GM23248 (cell line): ENCODE results near the gene RAB44. TPM values are rescaled to one million over a fixed set of nuclear protein-coding genes. Genes with fewer than 3 reads are reported as not detected.

Experiments
- DNase-seq: peaks from one replicate; pipeline ENCODE4 v3.0.0-alpha.2; 2015
- H2AFZ ChIP-seq: fragments of 200-600 bp; sonication (generic); 2 replicates; pipeline ENCODE4 v1.6.1; 2016; ENCODE audit warnings: antibody characterized with exemption
- H3F3A ChIP-seq: fragments of 200-600 bp; sonication (generic); 2 replicates; pipeline ENCODE4 v1.6.1; 2016; ENCODE audit warnings: mild to moderate bottlenecking, antibody characterized with exemption, mixed run types; ENCODE audit not compliant: insufficient read depth
- H3K27ac ChIP-seq: fragments of 200-600 bp; sonication (generic); 2 replicates; pipeline ENCODE4 v1.5.1; 2016; ENCODE audit warnings: mild to moderate bottlenecking
- H3K27me3 ChIP-seq: fragments of 200-600 bp; sonication (generic); replicated peaks from 2 replicates; pipeline ENCODE4 v1.6.1; 2016; ENCODE audit warnings: mild to moderate bottlenecking; ENCODE audit not compliant: insufficient read depth
- H3K36me3 ChIP-seq: fragments of 200-600 bp; sonication (generic); 2 replicates; pipeline ENCODE4 v1.6.1; 2016; ENCODE audit warnings: low read depth, mild to moderate bottlenecking
- H3K4me1 ChIP-seq: fragments of 200-600 bp; sonication (generic); 2 replicates; pipeline ENCODE4 v1.6.1; 2016; ENCODE audit warnings: mild to moderate bottlenecking; ENCODE audit not compliant: insufficient read depth
- H3K4me2 ChIP-seq: fragments of 200-600 bp; sonication (generic); one replicate; pipeline ENCODE4 v1.6.1; 2016; ENCODE audit warnings: mild to moderate bottlenecking; ENCODE audit not compliant: unreplicated experiment
- H3K4me3 ChIP-seq: fragments of 200-600 bp; sonication (generic); 2 replicates; pipeline ENCODE4 v1.5.1; 2016; ENCODE audit warnings: mild to moderate bottlenecking
- H3K79me2 ChIP-seq: fragments of 200-600 bp; sonication (generic); 2 replicates; pipeline ENCODE4 v1.6.1; 2016; ENCODE audit warnings: mild to moderate bottlenecking; ENCODE audit not compliant: insufficient read depth
- H3K9ac ChIP-seq: fragments of 200-600 bp; sonication (generic); 2 replicates; pipeline ENCODE4 v1.6.1; 2016; ENCODE audit warnings: mild to moderate bottlenecking
- H3K9me2 ChIP-seq: fragments of 200-600 bp; sonication (generic); 2 replicates; pipeline ENCODE4 v1.6.1; 2016; ENCODE audit warnings: mixed run types, mild to moderate bottlenecking, moderate library complexity; ENCODE audit not compliant: insufficient read depth
- H3K9me3 ChIP-seq: fragments of 200-600 bp; sonication (generic); one replicate; pipeline ENCODE4 v1.6.1; 2017; ENCODE audit warnings: low read depth
- H4K20me1 ChIP-seq: fragments of 200-600 bp; sonication (generic); 2 replicates; pipeline ENCODE4 v1.6.0; 2016; ENCODE audit not compliant: insufficient read depth
- EZH2 ChIP-seq: fragments of 200-600 bp; sonication (generic); IDR thresholded peaks from 2 replicates; pipeline ENCODE4 v1.6.1; 2018; ENCODE audit warnings: antibody characterized with exemption, mild to moderate bottlenecking; ENCODE audit not compliant: insufficient read depth, poor library complexity, severe bottlenecking
- EZH2phosphoT487 ChIP-seq: fragments of 200-600 bp; sonication (generic); IDR thresholded peaks from 2 replicates; pipeline ENCODE4 v1.6.1; 2018; ENCODE audit warnings: antibody characterized with exemption, moderate library complexity, mild to moderate bottlenecking, low read depth; ENCODE audit not compliant: insufficient read depth
- WGBS, 2 experiments: methylation state at CpG; one replicate each; pipeline ENCODE4 v1.1.6; 2015 to 2017; ENCODE audit warnings: low lambda C conversion rate in 2 of 2, low coverage in 1 of 2; ENCODE audit errors: missing lambda C conversion rate in 2 of 2; 5-methylcytosine and 5-hydroxymethylcytosine counted together
- in situ Hi-C: fragments of 300-500 bp; cut with MboI; formaldehyde crosslinking; loops from 2 replicates; pipeline ENCODE4 v1.15.0; 2020
- polyA plus RNA-seq: library from polyadenylated mRNA; unstranded; fragments of >200 nt; fragmentation: Nextera tagmentation; extraction: Ambion mirVana; gene quantifications from 2 replicates; pipeline ENCODE4 v1.2.1, GENCODE V29; 2016
- total RNA-seq: library from RNA; depleted of rRNA; stranded (reverse); fragments of >200 nt; shearing (Covaris generic); gene quantifications from 2 replicates; pipeline ENCODE4 v1.2.3, GENCODE V29; 2014

The RAB44 gene
- total and polyA plus RNA-seq, 2 experiments from 2014 or later = not detected

GRCh38 chr6:36769676-36770499 is 72.3 kb downstream of the RAB44 start:
- no peak overlapping the region for H3K4me3 ChIP-seq
- H3K27ac ChIP-seq = 0 out of 2 replicates have a peak overlapping the region, but pooled peaks have one; percentile 2
- H3K9me3 ChIP-seq = no peaks in the 10 kb centered on the region
- no peaks in the 10 kb centered on the region for H4K20me1 ChIP-seq
- peaks cover 14% of the 10 kb centered on the region for H3K4me1 ChIP-seq
- peaks cover 6% of the 10 kb centered on the region; the same call in 1 of the 2 replicates for H3F3A ChIP-seq
- peak overlapping the region; percentile 22; the same call in 1 of the 2 replicates for H2AFZ ChIP-seq
- H3K79me2 ChIP-seq = no peaks in the 10 kb centered on the region
- WGBS, 2 experiments = 77 to 78% methylated on average over 18 of the region's 18 CpGs
- DNase-seq = peak; percentile 51
- no peaks in the 10 kb centered on the region for H3K9me2 ChIP-seq
- H3K9ac ChIP-seq = 0 out of 2 replicates have a peak overlapping the region, but pooled peaks have one; percentile 3
- TF ChIP-seq EZH2phosphoT487 (no peak), EZH2 (no peak)
- no peaks in the 10 kb centered on the region for H3K27me3 ChIP-seq
- in situ Hi-C loops = loop anchor here (10.0 kb wide), 2 partner anchors 235 to 445 kb away; partner anchors contain the start of gene FGD2
- H3K36me3 ChIP-seq = no peaks in the 10 kb centered on the region
- peak overlapping the region; percentile 4 for H3K4me2 ChIP-seq

- Histone ChIP-seq H3K9me3 (no peaks in the 10 kb centered on the region), H3K4me1 (peaks cover 14% of the 10 kb centered on the region), H2AFZ (no peak overlapping the region), H3K4me2 (no peak overlapping the region), H3K27ac (no peak overlapping the region), H3F3A (peaks cover 6% of the 10 kb centered on the region; the same call in 1 of the 2 replicates), H4K20me1 (no peaks in the 10 kb centered on the region), H3K9me2 (no peaks in the 10 kb centered on the region), H3K4me3 (no peak overlapping the region), H3K27me3 (no peaks in the 10 kb centered on the region), H3K79me2 (no peaks in the 10 kb centered on the region), H3K36me3 (no peaks in the 10 kb centered on the region), H3K9ac (no peak overlapping the region)
- in situ Hi-C loops = loop anchor here (10.0 kb wide), 2 partner anchors 234 to 444 kb away; partner anchors contain the start of gene FGD2
- DNase-seq = no peak
- no peak for TF ChIP-seq EZH2
- no peak for TF ChIP-seq EZH2phosphoT487
- WGBS, 2 experiments = 96 to 100% methylated on average over 2 of the region's 2 CpGs
These were observed 73.5 kb downstream of the RAB44 start for GRCh38 chr6:36771145-36771544.

GRCh38 chr6:36772397-36772796 is 74.8 kb downstream of the RAB44 start:
- Histone ChIP-seq H3K9ac (no peak overlapping the region), H3K27me3 (no peaks in the 10 kb centered on the region), H3K27ac (no peak overlapping the region), H3K9me3 (no peaks in the 10 kb centered on the region), H3K9me2 (no peaks in the 10 kb centered on the region), H4K20me1 (no peaks in the 10 kb centered on the region), H3K4me1 (peaks cover 14% of the 10 kb centered on the region), H3K4me2 (no peak overlapping the region), H3K79me2 (no peaks in the 10 kb centered on the region), H2AFZ (no peak overlapping the region), H3F3A (peaks cover 6% of the 10 kb centered on the region; the same call in 1 of the 2 replicates), H3K4me3 (no peak overlapping the region), H3K36me3 (no peaks in the 10 kb centered on the region)
- in situ Hi-C loops = loop anchor here (10.0 kb wide), 2 partner anchors 232 to 442 kb away; partner anchors contain the start of gene FGD2
- DNase-seq = no peak
- TF ChIP-seq EZH2phosphoT487 (no peak), EZH2 (no peak)
- WGBS, 2 experiments = 85 to 86% methylated on average over 8 of the region's 8 CpGs

GRCh38 chr6:36774331-36774730 is 76.7 kb downstream of the RAB44 start:
- no peak for DNase-seq
- peaks cover 6% of the 10 kb centered on the region; the same call in 1 of the 2 replicates for H3F3A ChIP-seq
- H3K9ac ChIP-seq = no peak overlapping the region
- no peak overlapping the region for H2AFZ ChIP-seq
- 90 to 92% methylated on average over 4 to 5 of the region's 5 CpGs for WGBS, 2 experiments
- peaks cover 13% of the 10 kb centered on the region for H3K4me1 ChIP-seq
- no peaks in the 10 kb centered on the region for H3K27me3 ChIP-seq
- no peaks in the 10 kb centered on the region for H3K79me2 ChIP-seq
- H3K4me3 ChIP-seq = no peak overlapping the region
- no peak overlapping the region for H3K4me2 ChIP-seq
- in situ Hi-C loops = loop anchor here (10.0 kb wide), 2 partner anchors 230 to 440 kb away; partner anchors contain the start of gene FGD2
- no peaks in the 10 kb centered on the region for H3K9me2 ChIP-seq
- TF ChIP-seq EZH2phosphoT487 (no peak), EZH2 (no peak)
- H4K20me1 ChIP-seq = no peaks in the 10 kb centered on the region
- H3K27ac ChIP-seq = no peak overlapping the region
- no peaks in the 10 kb centered on the region for H3K9me3 ChIP-seq
- no peaks in the 10 kb centered on the region for H3K36me3 ChIP-seq
